Endothelial cell (in vitro differentiated cells): ENCODE results near the gene CDK6. TPM values are rescaled to one million over a fixed set of nuclear protein-coding genes. Genes with fewer than 3 reads are reported as not detected.

Source experiments
- DNase-seq: peaks from one replicate; pipeline ENCODE4 v3.0.0; 2021; ENCODE audit warnings: low spot score
- H3K27ac Mint-ChIP-seq: one replicate; pipeline ENCODE4 v1.8.0; 2021; ENCODE audit warnings: mixed read lengths, inconsistent platforms; ENCODE audit not compliant: unreplicated experiment
- H3K27me3 Mint-ChIP-seq: one replicate; pipeline ENCODE4 v1.8.0; 2021; ENCODE audit warnings: mild to moderate bottlenecking, moderate library complexity, mixed read lengths, inconsistent platforms; ENCODE audit not compliant: unreplicated experiment
- H3K36me3 Mint-ChIP-seq: one replicate; pipeline ENCODE4 v1.8.0; 2021; ENCODE audit warnings: mild to moderate bottlenecking, low read depth, mixed read lengths, inconsistent platforms; ENCODE audit not compliant: unreplicated experiment
- H3K4me1 Mint-ChIP-seq: one replicate; pipeline ENCODE4 v1.8.0; 2021; ENCODE audit warnings: mild to moderate bottlenecking, mixed read lengths, inconsistent platforms; ENCODE audit not compliant: unreplicated experiment
- H3K4me3 Mint-ChIP-seq: one replicate; pipeline ENCODE4 v1.8.0; 2021; ENCODE audit warnings: mild to moderate bottlenecking, mixed read lengths, inconsistent platforms; ENCODE audit not compliant: unreplicated experiment
- H3K9me3 Mint-ChIP-seq: one replicate; pipeline ENCODE4 v1.8.0; 2021; ENCODE audit warnings: mixed read lengths, inconsistent platforms; ENCODE audit not compliant: unreplicated experiment
- total RNA-seq: library from RNA; stranded (reverse); fragmentation: NEBNext Ultra II Directional; extraction: Animal tissue kit (Norgen Biotek cat#: 25700); gene quantifications from one replicate; pipeline ENCODE4 v1.2.1, GENCODE V29; 2021; ENCODE audit not compliant: unreplicated experiment
- TF ChIP-seq, protein P1 (sequence below): fragments of 200-600 bp; sonication (generic); IDR thresholded peaks from one replicate; pipeline ENCODE4 v1.5.0; 2021; ENCODE audit warnings: antibody characterized with exemption; ENCODE audit not compliant: unreplicated experiment

The CDK6 gene
- total RNA-seq, 1 donor from 2014 or later, result 32.6 TPM

- H3K36me3 Mint-ChIP-seq, result peaks cover 5% of the 10 kb centered on the region
- H3K27ac Mint-ChIP-seq, result peak overlapping the region; percentile 99
- no peak for DNase-seq
- H3K9me3 Mint-ChIP-seq, result no peaks in the 10 kb centered on the region
- H3K4me1 Mint-ChIP-seq, result peaks cover 22% of the 10 kb centered on the region
- TF ChIP-seq, protein P1, sequence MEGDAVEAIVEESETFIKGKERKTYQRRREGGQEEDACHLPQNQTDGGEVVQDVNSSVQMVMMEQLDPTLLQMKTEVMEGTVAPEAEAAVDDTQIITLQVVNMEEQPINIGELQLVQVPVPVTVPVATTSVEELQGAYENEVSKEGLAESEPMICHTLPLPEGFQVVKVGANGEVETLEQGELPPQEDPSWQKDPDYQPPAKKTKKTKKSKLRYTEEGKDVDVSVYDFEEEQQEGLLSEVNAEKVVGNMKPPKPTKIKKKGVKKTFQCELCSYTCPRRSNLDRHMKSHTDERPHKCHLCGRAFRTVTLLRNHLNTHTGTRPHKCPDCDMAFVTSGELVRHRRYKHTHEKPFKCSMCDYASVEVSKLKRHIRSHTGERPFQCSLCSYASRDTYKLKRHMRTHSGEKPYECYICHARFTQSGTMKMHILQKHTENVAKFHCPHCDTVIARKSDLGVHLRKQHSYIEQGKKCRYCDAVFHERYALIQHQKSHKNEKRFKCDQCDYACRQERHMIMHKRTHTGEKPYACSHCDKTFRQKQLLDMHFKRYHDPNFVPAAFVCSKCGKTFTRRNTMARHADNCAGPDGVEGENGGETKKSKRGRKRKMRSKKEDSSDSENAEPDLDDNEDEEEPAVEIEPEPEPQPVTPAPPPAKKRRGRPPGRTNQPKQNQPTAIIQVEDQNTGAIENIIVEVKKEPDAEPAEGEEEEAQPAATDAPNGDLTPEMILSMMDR, result no peak
- peak overlapping the region; percentile 99 for H3K4me3 Mint-ChIP-seq
- H3K27me3 Mint-ChIP-seq, result peaks cover 17% of the 10 kb centered on the region
These were observed 802 bp upstream of the CDK6 start for GRCh38 chr7:92837000-92837749.

DNA sequence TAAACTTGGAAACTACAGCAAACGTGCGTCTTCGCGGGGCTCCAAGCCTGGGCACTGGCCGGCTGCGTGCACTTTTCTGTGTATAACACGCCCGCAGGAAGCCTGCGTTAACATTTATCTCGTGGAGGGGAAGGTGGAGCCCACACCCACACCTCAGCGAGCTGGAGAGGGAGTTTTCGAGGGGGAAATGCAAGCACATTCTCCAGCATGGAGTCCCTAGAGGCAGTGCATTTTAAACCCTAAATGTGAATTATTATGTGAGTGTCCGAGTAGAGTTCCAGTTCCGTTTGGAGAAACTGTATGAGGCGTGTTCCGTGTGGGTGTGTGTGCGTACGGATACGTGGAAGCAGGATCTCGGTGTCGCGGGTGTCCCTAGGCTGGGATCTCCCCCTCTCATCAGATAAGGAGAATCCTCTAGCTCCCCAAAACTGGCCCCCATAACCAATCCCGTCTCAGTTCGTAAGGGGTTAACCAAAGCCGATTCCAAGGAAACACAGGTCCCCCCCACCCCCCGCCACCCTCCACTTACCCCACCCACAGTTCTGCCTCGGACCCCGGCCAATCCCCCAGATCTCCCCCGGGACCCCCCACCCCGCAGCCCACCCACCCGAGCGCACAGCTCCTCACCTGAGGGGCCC lies 403 bp downstream of the CDK6 start:
- peaks cover 14% of the 10 kb centered on the region for H3K36me3 Mint-ChIP-seq
- TF ChIP-seq, protein P1, result no peak
- H3K4me1 Mint-ChIP-seq, result peaks cover 30% of the 10 kb centered on the region
- DNase-seq, result peak; percentile 26
- H3K27ac Mint-ChIP-seq, result peak overlapping the region; percentile 96
- peak overlapping the region; percentile 99 for H3K4me3 Mint-ChIP-seq
- peaks cover 19% of the 10 kb centered on the region for H3K27me3 Mint-ChIP-seq
- no peaks in the 10 kb centered on the region for H3K9me3 Mint-ChIP-seq

DNA sequence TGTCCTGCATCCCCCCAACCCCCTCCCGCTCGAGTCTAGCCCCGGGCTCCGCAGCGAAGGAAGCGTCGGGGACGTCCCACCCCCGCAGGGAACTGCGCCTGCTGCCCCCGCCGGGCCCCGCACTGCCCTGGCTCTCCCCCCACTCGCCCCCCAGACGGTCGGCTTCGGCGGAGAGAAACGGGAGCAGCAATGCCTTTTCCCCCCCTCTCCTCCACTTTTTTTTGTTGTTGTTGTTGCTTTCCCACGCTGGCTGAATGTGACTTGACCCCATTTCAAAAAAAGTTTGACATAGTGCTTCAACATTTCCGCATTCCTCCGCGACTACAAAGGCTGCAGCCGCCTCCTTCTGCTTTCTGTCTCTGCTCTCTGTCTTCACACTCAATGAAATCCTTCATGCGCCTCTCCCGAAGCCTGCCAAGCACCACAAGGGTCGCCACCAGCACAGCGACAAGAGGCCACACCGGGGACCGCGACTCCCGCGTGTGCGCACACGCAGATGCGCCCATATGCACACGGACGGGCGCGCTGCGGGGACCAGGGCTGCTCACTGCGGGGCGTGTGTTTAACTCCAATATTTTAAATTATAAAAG lies 1.0 kb downstream of the CDK6 start:
- Mint-ChIP-seq H3K27me3 (peaks cover 19% of the 10 kb centered on the region), H3K36me3 (peaks cover 15% of the 10 kb centered on the region), H3K9me3 (no peaks in the 10 kb centered on the region), H3K4me1 (peaks cover 32% of the 10 kb centered on the region), H3K27ac (peak overlapping the region; percentile 96), H3K4me3 (peak overlapping the region; percentile 99)
- TF ChIP-seq, protein P1, result no peak
- DNase-seq, result peak; percentile 63

DNA sequence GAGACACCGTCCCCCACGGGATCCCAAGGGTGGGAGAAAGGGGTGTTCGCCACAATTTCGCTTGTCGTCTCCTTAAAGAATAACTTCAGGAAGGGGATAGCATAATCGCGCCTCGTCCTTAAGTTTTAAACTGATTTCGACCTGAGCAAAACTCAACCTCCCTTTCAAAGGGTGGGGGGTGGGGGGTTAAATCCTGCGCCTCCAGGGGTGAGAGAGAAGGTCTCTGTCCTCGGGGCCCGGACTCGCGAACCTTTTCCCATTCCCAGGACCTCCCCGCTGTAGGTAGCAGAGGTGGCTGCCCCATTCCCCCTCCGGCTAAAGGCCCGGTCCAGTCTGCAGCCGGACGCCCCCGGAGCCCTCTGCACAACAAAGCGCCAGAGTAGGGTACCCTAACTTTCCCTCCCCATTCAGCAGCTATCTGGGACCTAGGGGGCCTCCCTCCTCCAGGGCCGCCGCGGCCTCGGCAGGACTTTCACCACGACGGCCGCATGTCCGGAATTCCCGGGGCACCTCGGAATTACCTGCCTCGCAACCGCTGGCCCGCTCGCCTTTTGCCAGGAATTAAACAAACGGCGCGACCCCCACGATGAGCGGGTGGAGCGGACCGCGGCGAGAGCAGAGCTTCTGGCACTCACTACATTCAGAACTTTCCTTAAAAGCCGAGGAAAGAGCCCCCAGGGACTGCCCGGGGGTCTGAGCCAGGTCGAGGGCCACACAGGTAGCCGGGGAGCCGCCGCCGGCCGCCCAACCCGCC lies 1.7 kb downstream of the CDK6 start:
- TF ChIP-seq, protein P1, result no peak

More for the DNA sequence above, 1.7 kb downstream of the CDK6 start:
- H3K4me3 Mint-ChIP-seq, result peak overlapping the region; percentile 97
- H3K36me3 Mint-ChIP-seq, result peaks cover 15% of the 10 kb centered on the region
- H3K27ac Mint-ChIP-seq, result peak overlapping the region; percentile 8
- H3K27me3 Mint-ChIP-seq, result peaks cover 19% of the 10 kb centered on the region
- peaks cover 36% of the 10 kb centered on the region for H3K4me1 Mint-ChIP-seq
- peak; percentile 43 for DNase-seq
- H3K9me3 Mint-ChIP-seq, result no peaks in the 10 kb centered on the region
